ENCODE results near the gene EIF4E1B.

GRCh38 chr5:176671890-176672747 is 41.6 kb downstream of the EIF4E1B start:
- TF ChIP-seq CTCF (IDR thresholded peaks at IDR 0.05) (no peak), POLR2A (IDR thresholded peaks at IDR 0.05) (no peak)
